A673 (cell line): ENCODE measurements around the gene KPNA5.

ENCODE experiments used
- CTCF ChIP-seq: fragments of 300-800, 200-600 bp; sonication (generic); conservative IDR thresholded peaks from 2 replicates; pipeline ENCODE4 v1.5.1; 2017; ENCODE audit warnings: low read depth, mild to moderate bottlenecking, antibody characterized with exemption, low read length, moderate library complexity, mixed read lengths
- EZH2 ChIP-seq: fragments of 200-600 bp; sonication (generic); IDR thresholded peaks from 2 replicates; pipeline ENCODE4 v1.6.1; 2017; ENCODE audit warnings: borderline replicate concordance, low read depth, mild to moderate bottlenecking, mixed read lengths, antibody characterized with exemption, low read length; ENCODE audit not compliant: poor library complexity, severe bottlenecking

GRCh38 chr6:116695401-116695800 lies 14.4 kb downstream of the KPNA5 start:
- TF ChIP-seq CTCF, result no peak
- no peak for TF ChIP-seq EZH2
